HEK293 (cell line): ENCODE results near the gene PIGQ.
A peak's percentile ranks its signal among the peaks of the same experiment; 100 is the strongest.

Experiments
- BCL6B ChIP-seq: fragments of 450-650 bp; formaldehyde crosslinking; IDR thresholded peaks from 2 replicates; pipeline ENCODE4 v1.5.1; 2017; ENCODE audit warnings: missing biosample characterization, missing genetic modification characterization
- FEZF1 ChIP-seq: fragments of 450-650 bp; formaldehyde crosslinking; IDR thresholded peaks from 2 replicates; pipeline ENCODE4 v1.5.1; 2016; ENCODE audit warnings: missing biosample characterization, missing genetic modification characterization
- GFI1B ChIP-seq: fragments of 450-650 bp; formaldehyde crosslinking; IDR thresholded peaks from 2 replicates; pipeline ENCODE4 v1.5.1; 2016; ENCODE audit warnings: missing biosample characterization, missing genetic modification characterization
- GLI2 ChIP-seq: fragments of 450-650 bp; formaldehyde crosslinking; IDR thresholded peaks from 2 replicates; pipeline ENCODE4; 2017; ENCODE audit warnings: missing biosample characterization, missing genetic modification characterization, low read depth, borderline replicate concordance
- KLF17 ChIP-seq: fragments of 450-650 bp; formaldehyde crosslinking; IDR thresholded peaks from 2 replicates; pipeline ENCODE4 v1.5.1; 2016; ENCODE audit warnings: missing biosample characterization, missing genetic modification characterization
- OSR2 ChIP-seq: fragments of 450-650 bp; formaldehyde crosslinking; IDR thresholded peaks from 2 replicates; pipeline ENCODE4 v1.5.1; 2016; ENCODE audit warnings: missing biosample characterization, missing genetic modification characterization
- PRDM2 ChIP-seq: fragments of 450-650 bp; formaldehyde crosslinking; IDR thresholded peaks from 2 replicates; pipeline ENCODE4 v1.5.1; 2016; ENCODE audit warnings: missing biosample characterization, missing genetic modification characterization, borderline replicate concordance
- TCF7L2 ChIP-seq: IDR thresholded peaks from 2 replicates; pipeline ENCODE4 v1.6.1; 2011; ENCODE audit warnings: low read depth, mild to moderate bottlenecking, inconsistent platforms, low read length, moderate library complexity, borderline replicate concordance
- ZBTB10 ChIP-seq: fragments of 450-650 bp; formaldehyde crosslinking; IDR thresholded peaks from 2 replicates; pipeline ENCODE4 v1.5.1; 2016; ENCODE audit warnings: missing biosample characterization, missing genetic modification characterization
- ZBTB17 ChIP-seq: fragments of 450-650 bp; formaldehyde crosslinking; IDR thresholded peaks from 2 replicates; pipeline ENCODE4 v1.5.1; 2016; ENCODE audit warnings: missing biosample characterization, missing genetic modification characterization
- ZNF140 ChIP-seq: fragments of 450-650 bp; formaldehyde crosslinking; IDR thresholded peaks from 2 replicates; pipeline ENCODE4 v1.5.1; 2016; ENCODE audit warnings: missing biosample characterization, missing genetic modification characterization
- ZNF148 ChIP-seq: fragments of 450-650 bp; formaldehyde crosslinking; IDR thresholded peaks from 2 replicates; pipeline ENCODE4 v1.5.0; 2017; ENCODE audit warnings: missing biosample characterization, missing genetic modification characterization, borderline replicate concordance
- ZNF211 ChIP-seq: fragments of 450-650 bp; formaldehyde crosslinking; IDR thresholded peaks from 2 replicates; pipeline ENCODE4 v1.5.1; 2016; ENCODE audit warnings: low read depth, missing biosample characterization, missing genetic modification characterization
- ZNF266 ChIP-seq: fragments of 450-650 bp; formaldehyde crosslinking; IDR thresholded peaks from 2 replicates; pipeline ENCODE4 v1.5.1; 2016; ENCODE audit warnings: missing biosample characterization, missing genetic modification characterization, low read depth
- ZNF302 ChIP-seq: fragments of 450-650 bp; formaldehyde crosslinking; IDR thresholded peaks from 2 replicates; pipeline ENCODE4 v1.5.1; 2016; ENCODE audit warnings: missing biosample characterization, missing genetic modification characterization, low read depth
- ZNF335 ChIP-seq: fragments of 450-650 bp; formaldehyde crosslinking; conservative IDR thresholded peaks from 2 replicates; pipeline ENCODE4 v1.5.1; 2016; ENCODE audit warnings: missing biosample characterization, missing genetic modification characterization
- ZNF366 ChIP-seq: fragments of 450-650 bp; formaldehyde crosslinking; conservative IDR thresholded peaks from 2 replicates; pipeline ENCODE4 v1.5.1; 2016; ENCODE audit warnings: missing biosample characterization, missing genetic modification characterization
- ZNF510 ChIP-seq: fragments of 450-650 bp; formaldehyde crosslinking; IDR thresholded peaks from 2 replicates; pipeline ENCODE4 v1.5.1; 2018; ENCODE audit warnings: mild to moderate bottlenecking, missing genetic modification characterization, missing biosample characterization; ENCODE audit not compliant: insufficient replicate concordance
- ZNF558 ChIP-seq: fragments of 450-650 bp; formaldehyde crosslinking; IDR thresholded peaks from 2 replicates; pipeline ENCODE4 v1.5.1; 2016; ENCODE audit warnings: missing biosample characterization, missing genetic modification characterization
- ZNF621 ChIP-seq: fragments of 450-650 bp; formaldehyde crosslinking; IDR thresholded peaks from 2 replicates; pipeline ENCODE4 v1.5.1; 2017; ENCODE audit warnings: missing biosample characterization, missing genetic modification characterization
- ZNF658 ChIP-seq: fragments of 450-650 bp; formaldehyde crosslinking; IDR thresholded peaks from 2 replicates; pipeline ENCODE4; 2016; ENCODE audit warnings: missing biosample characterization, missing genetic modification characterization
- ZNF837 ChIP-seq: fragments of 450-650 bp; formaldehyde crosslinking; IDR thresholded peaks from 2 replicates; pipeline ENCODE4 v1.5.1; 2016; ENCODE audit warnings: missing biosample characterization, missing genetic modification characterization
- ZSCAN30 ChIP-seq: fragments of 450-650 bp; IDR thresholded peaks from 2 replicates; pipeline ENCODE4 v1.5.1; 2018; ENCODE audit warnings: missing biosample characterization, mild to moderate bottlenecking, missing genetic modification characterization, moderate library complexity
- ZSCAN5A ChIP-seq: fragments of 450-650 bp; formaldehyde crosslinking; IDR thresholded peaks from 2 replicates; pipeline ENCODE4 v1.5.1; 2016; ENCODE audit warnings: missing biosample characterization, missing genetic modification characterization

Gene PIGQ

GRCh38 chr16:527015-527903 lies 42.5 kb upstream of the PIGQ start, which contains the start of gene CAPN15 (continued):
- no peak for TF ChIP-seq BCL6B (tag by site-specific recombination)
- TF ChIP-seq FEZF1 (tag by site-specific recombination): no peak
- no peak for TF ChIP-seq ZNF658 (tag by site-specific recombination)
- no peak for TF ChIP-seq TCF7L2
- TF ChIP-seq ZNF148 (tag by site-specific recombination): no peak
- no peak for TF ChIP-seq ZNF837 (tag by site-specific recombination)
- TF ChIP-seq ZBTB10 (tag by site-specific recombination): no peak
- no peak; the same call in 1 of the 2 replicates for TF ChIP-seq ZSCAN30
- no peak for TF ChIP-seq OSR2 (tag by site-specific recombination)
- no peak for TF ChIP-seq GFI1B
- peak; percentile 49; the same call in 1 of the 2 replicates for TF ChIP-seq ZBTB17 (tag by site-specific recombination)
- TF ChIP-seq ZNF510 (tag by site-specific recombination): no peak
- no peak for TF ChIP-seq ZNF366 (tag by site-specific recombination)
- no peak for TF ChIP-seq GLI2 (tag by site-specific recombination)
- TF ChIP-seq ZNF140 (tag by site-specific recombination): no peak
- TF ChIP-seq ZNF302: no peak
- no peak for TF ChIP-seq ZNF266 (tag by site-specific recombination)
- TF ChIP-seq ZNF335: peak; percentile 97
- no peak for TF ChIP-seq PRDM2 (tag by site-specific recombination)
- no peak for TF ChIP-seq ZNF211
- TF ChIP-seq KLF17 (tag by site-specific recombination): 0 out of 2 replicates have a peak, but pooled peaks have one; percentile 26
- peak; percentile 73; the same call in 1 of the 2 replicates for TF ChIP-seq ZSCAN5A
- no peak for TF ChIP-seq ZNF558 (tag by site-specific recombination)
- no peak for TF ChIP-seq ZNF621
